ENCODE measurements around the gene BCAS3. TPM values are rescaled to one million over a fixed set of nuclear protein-coding genes. Genes with fewer than 3 reads are reported as not detected.
"Not testable (repeated sequence)": the region's sequence is repeated elsewhere in the genome, so short reads cannot be mapped to it uniquely, and the experiment has no call there.

The BCAS3 gene
- polyA plus RNA-seq, 1 donor: 29.1 TPM

GRCh38 chr17:60782742-60783141 is 105.1 kb downstream of the BCAS3 start:
- DNase-seq: no peak

GRCh38 chr17:60790205-60790604 is 112.6 kb downstream of the BCAS3 start:
- no peak for DNase-seq

- no peak for DNase-seq
Observed at GRCh38 chr17:60792250-60792898, 114.7 kb downstream of the BCAS3 start.

GRCh38 chr17:60798576-60798975 is 120.9 kb downstream of the BCAS3 start:
- no peak for DNase-seq

- DNase-seq: no peak
Observed at GRCh38 chr17:60802377-60802776, 124.7 kb downstream of the BCAS3 start.

- no peak for DNase-seq
Observed at GRCh38 chr17:60803059-60803458, 125.4 kb downstream of the BCAS3 start.

- no peak for DNase-seq
Observed at GRCh38 chr17:60804831-60805230, 127.2 kb downstream of the BCAS3 start.

- DNase-seq: no peak
Observed at GRCh38 chr17:60809421-60809820, 131.8 kb downstream of the BCAS3 start.

- DNase-seq: not testable (repeated sequence)
Observed at GRCh38 chr17:60814941-60815340, 137.3 kb downstream of the BCAS3 start.

GRCh38 chr17:60817192-60817591 is 139.5 kb downstream of the BCAS3 start:
- no peak for DNase-seq

- DNase-seq: no peak
Observed at GRCh38 chr17:60819447-60820130, 141.9 kb downstream of the BCAS3 start.

- DNase-seq: no peak
Observed at GRCh38 chr17:60823515-60823914, 145.9 kb downstream of the BCAS3 start.

GRCh38 chr17:60825351-60825750 is 147.7 kb downstream of the BCAS3 start:
- DNase-seq: no peak

GRCh38 chr17:60827943-60828342 is 150.3 kb downstream of the BCAS3 start:
- no peak for DNase-seq

GRCh38 chr17:60832151-60832585 is 154.5 kb downstream of the BCAS3 start:
- DNase-seq: peak; percentile 10

- no peak for DNase-seq
Observed at GRCh38 chr17:60832631-60833030, 155.0 kb downstream of the BCAS3 start.

- no peak for DNase-seq
Observed at GRCh38 chr17:60840456-60840855, 162.8 kb downstream of the BCAS3 start.

- no peak for DNase-seq
Observed at GRCh38 chr17:60845012-60845411, 167.4 kb downstream of the BCAS3 start.

- no peak for DNase-seq
Observed at GRCh38 chr17:60846175-60846574, 168.5 kb downstream of the BCAS3 start.

GRCh38 chr17:60851181-60851580 is 173.5 kb downstream of the BCAS3 start:
- DNase-seq: no peak

- no peak for DNase-seq
Observed at GRCh38 chr17:60857556-60858080, 180.0 kb downstream of the BCAS3 start.

GRCh38 chr17:60862482-60862881 is 184.8 kb downstream of the BCAS3 start:
- no peak for DNase-seq

GRCh38 chr17:60863892-60864707 is 186.4 kb downstream of the BCAS3 start:
- no peak for DNase-seq

Data from left kidney (tissue), 2 donors.